Endothelial cell of umbilical vein (primary cell): ENCODE results near the gene NAV3. TPM values are rescaled to one million over a fixed set of nuclear protein-coding genes. Genes with fewer than 3 reads are reported as not detected.

Experiments used
- Bru-seq: library from RNA; stranded (reverse); fragments of 400-500 nt; gene quantifications from one replicate; lab custom pipeline; 2021; lab: Mats Ljungman, UMichigan
- BruChase-seq, 2 experiments: library from RNA; stranded (reverse); fragments of 400-500 nt; gene quantifications; one replicate each; lab custom pipeline; 2021; lab: Mats Ljungman, UMichigan
- BruUV-seq: library from RNA; stranded (reverse); fragments of 400-500 nt; replicated peaks from 2 replicates; lab custom pipeline; 2021; lab: Mats Ljungman, UMichigan
- CTCF ChIA-PET: fragments of 300-600, 350-600 bp; sonication (Branson Sonifier 250); formaldehyde crosslinking; loops from one replicate; lab custom pipeline; 2021; ENCODE audit warnings: antibody characterized with exemption, inconsistent platforms; lab: Charles Lee
- POLR2A ChIA-PET: fragments of 300-600, 350-600 bp; sonication (Branson Sonifier 250); formaldehyde crosslinking; loops from one replicate; lab custom pipeline; 2021; ENCODE audit warnings: antibody characterized with exemption, inconsistent platforms; lab: Charles Lee
- DNase-seq: peaks from one replicate; pipeline ENCODE4 v3.0.0-alpha.2; 2011; ENCODE audit warnings: low read depth, low spot score
- FAIRE-seq: peaks from 2 replicates; lab custom pipeline; 2011; peaks lifted over from hg19 to GRCh38; lab: Jason Lieb, UNC
- H2AFZ ChIP-seq: 2 replicates; pipeline ENCODE4 v1.6.0; 2012; ENCODE audit warnings: low read depth, low read length, control low read depth, inconsistent platforms
- H3K27ac ChIP-seq: 2 replicates; pipeline ENCODE4 v1.5.1; 2011; ENCODE audit warnings: low read depth, mild to moderate bottlenecking, control low read depth, low read length, moderate library complexity; ENCODE audit not compliant: insufficient read depth
- H3K27me3 ChIP-seq, 2 experiments: 2 replicates each; pipeline versions ENCODE4 v1.6.0 to v1.6.1; 2011; ENCODE audit warnings: low read length in 2 of 2, mixed read lengths in 1 of 2; ENCODE audit not compliant: control insufficient read depth in 2 of 2, insufficient read depth in 2 of 2
- H3K36me3 ChIP-seq, 2 experiments: 2 replicates in 1 of 2; 3 replicates in 1 of 2; pipeline ENCODE4 v1.5.1; 2011; ENCODE audit warnings: low read length in 2 of 2, mild to moderate bottlenecking in 1 of 2, moderate library complexity in 1 of 2; ENCODE audit not compliant: control insufficient read depth in 2 of 2, insufficient read depth in 2 of 2; ENCODE audit errors: extremely low read depth in 1 of 2
- H3K4me1 ChIP-seq: 3 replicates; pipeline ENCODE4 v1.5.1; 2011; ENCODE audit warnings: mild to moderate bottlenecking, low read length; ENCODE audit not compliant: control insufficient read depth, insufficient read depth; ENCODE audit errors: extremely low read depth
- H3K4me2 ChIP-seq: 2 replicates; pipeline ENCODE4 v1.6.1; 2011; ENCODE audit warnings: low read length, control low read depth, mixed read lengths; ENCODE audit not compliant: insufficient read depth
- H3K4me3 ChIP-seq, 3 experiments: fragments of 200-600 bp in 1 of 3; sonication (generic), shearing (Covaris generic) in 1 of 3; replicated peaks in 1 of 3; 2 replicates each; pipeline ENCODE4 v1.5.1; 2011 to 2016; ENCODE audit warnings: control low read depth in 3 of 3, low read length in 3 of 3, mild to moderate bottlenecking in 2 of 3, inconsistent platforms in 1 of 3, low read depth in 1 of 3, moderate library complexity in 1 of 3; ENCODE audit not compliant: insufficient read depth in 1 of 3
- H3K79me2 ChIP-seq: 2 replicates; pipeline ENCODE4 v1.6.0; 2012; ENCODE audit warnings: low read length, inconsistent platforms; ENCODE audit not compliant: control insufficient read depth, insufficient read depth
- H3K9ac ChIP-seq: replicated peaks from 2 replicates; pipeline ENCODE3; 2011; ENCODE audit warnings: low read length, control low read depth; ENCODE audit not compliant: insufficient read depth; ENCODE audit errors: extremely low read depth
- H3K9me1 ChIP-seq: replicated peaks from 3 replicates; pipeline ENCODE4 v1.6.0; 2011; ENCODE audit warnings: mild to moderate bottlenecking, low read length; ENCODE audit not compliant: control insufficient read depth, insufficient read depth; ENCODE audit errors: extremely low read depth
- H3K9me3 ChIP-seq: replicated peaks from 2 replicates; pipeline ENCODE4 v1.5.1; 2012; ENCODE audit warnings: low read length, inconsistent platforms; ENCODE audit not compliant: control insufficient read depth, insufficient read depth
- H4K20me1 ChIP-seq: replicated peaks from 2 replicates; pipeline ENCODE3; 2011; ENCODE audit warnings: mild to moderate bottlenecking, low read length; ENCODE audit not compliant: control insufficient read depth, insufficient read depth; ENCODE audit errors: extremely low read depth
- GATA2 ChIP-seq: IDR thresholded peaks from 2 replicates; pipeline ENCODE4 v1.7.0; 2011; ENCODE audit warnings: low read depth, mild to moderate bottlenecking, moderate library complexity, mixed read lengths, low read length; ENCODE audit not compliant: insufficient read length, insufficient read depth
- MAX ChIP-seq: IDR thresholded peaks from 2 replicates; pipeline ENCODE4 v1.6.1; 2011; ENCODE audit not compliant: insufficient read depth, insufficient read length
- POLR2A ChIP-seq: IDR thresholded peaks from 2 replicates; pipeline ENCODE4 v1.6.1; 2012; ENCODE audit warnings: low read depth, mild to moderate bottlenecking, control low read depth, low read length
- POLR2AphosphoS5 ChIP-seq: IDR thresholded peaks from 2 replicates; pipeline ENCODE4 v1.6.1; 2012; ENCODE audit warnings: low read depth, mild to moderate bottlenecking, control low read depth, low read length, moderate library complexity; ENCODE audit not compliant: insufficient read depth
- dilution Hi-C: fragments of 300-500 bp; cut with MboI; formaldehyde crosslinking; loops from one replicate; pipeline ENCODE4 v1.15.0; 2019; ENCODE audit warnings: low sequenced_read_pairs; ENCODE audit not compliant: extremely low pct_ligation_motif_present
- intact Hi-C: fragments of 100-400 bp; cut with micrococcal nuclease; formaldehyde crosslinking; loops from one replicate; pipeline ENCODE4 v1.10.0; 2022
- long read RNA-seq: library from polyadenylated mRNA; stranded (forward); transcript quantifications from one replicate; pipeline ENCODE4 v2.0.0, GENCODE V29; 2021
- polyA minus RNA-seq, 3 experiments: library from RNA; depleted of rRNA, polyadenylated mRNA; stranded (reverse); fragments of >200 nt; gene quantifications; 1 replicate in 1 of 3; 2 replicates in 2 of 3; pipeline ENCODE4 v1.2.3, GENCODE V29; 2011
- polyA plus RNA-seq, 4 experiments: library from polyadenylated mRNA; depleted of rRNA in 3 of 4; stranded (reverse) in 3 of 4; unstranded in 1 of 4; fragments of >200 nt; gene quantifications; 2 replicates each; pipeline versions ENCODE4 v1.2.1 to v1.2.3, GENCODE V29; 2011 to 2012; ENCODE audit warnings: missing spikeins in 1 of 4
- total RNA-seq: library from RNA; stranded (reverse); gene quantifications from 2 replicates; pipeline ENCODE4 v1.2.3, GENCODE V29; 2021

The NAV3 gene
- 37.8 and 40.1 TPM in 2 replicates for total RNA-seq
- polyA plus RNA-seq: 6.3 and 6.7 TPM in 2 replicates
- polyA plus RNA-seq (2011; cell fraction: cytosol; rRNA removed): 7.0 and 10.2 TPM in 2 replicates
- 24.4 and 35.1 TPM in 2 replicates for polyA plus RNA-seq (2011; cell fraction: nucleus; rRNA removed)
- 6.4 and 19.9 TPM in 2 replicates for polyA plus RNA-seq (2012)
- polyA minus RNA-seq: 49.3 and 89.0 TPM in 2 replicates
- not detected for polyA minus RNA-seq (2011; cell fraction: cytosol; rRNA and poly(A)+ RNA removed)
- 132 and 240 TPM in 2 replicates for polyA minus RNA-seq (2011; cell fraction: nucleus; rRNA and poly(A)+ RNA removed)
- Bru-seq, nascent RNA: percentile 85 among the genes with signal in this experiment
- BruChase-seq, experiment 1, labeled RNA remaining after a 6-hour chase: percentile 57 among the genes with signal in this experiment
- percentile 67 among the genes with signal in this experiment for BruChase-seq, experiment 2, labeled RNA remaining after a 2-hour chase
- long read RNA-seq, partial matches to known transcripts: 2 of 4 reads
- long read RNA-seq, other reads (novel, unspliced or antisense): 1 of 4 reads

GRCh38 chr12:77830583-77831351 is at the start of gene NAV3:
NAV3 (plus strand) TSS chr12:77830894; CDS start chr12:77831462, 568 bp downstream.
- DNase-seq (peak; percentile 97), FAIRE-seq (peak; percentile 90)
- Histone ChIP-seq H3K4me1 (peaks cover 29% of the 10 kb centered on the region), H2AFZ (no peak within 1 kb of the TSS), H3K27me3 (no peaks in the 10 kb centered on the region), H3K27ac (peak within 1 kb of the TSS; percentile 46), H3K4me2 (peak within 1 kb of the TSS; percentile 51), H4K20me1 (no peaks in the 10 kb centered on the region), H3K36me3 (no peaks in the 10 kb centered on the region), H3K9me3 (no peaks in the 10 kb centered on the region), H3K9ac (peak within 1 kb of the TSS; percentile 7), H3K9me1 (no peaks in the 10 kb centered on the region), H3K4me3 (peak within 1 kb of the TSS in 1 of 3 experiments; percentile 25), H3K79me2 (no peaks in the 10 kb centered on the region)
- CTCF ChIA-PET: interaction anchor here (0.8 to 2.6 kb wide), 20 partner anchors 10 to 109 kb away, joined by 3 to 52 read pairs (median 5); no protein-coding TSS in a partner anchor
- intact Hi-C loops (loop anchor here (1.0 to 10.0 kb wide), 6 partner anchors 18 to 616 kb away; no protein-coding TSS in a partner anchor), dilution Hi-C loops (no loop called here)
- no TSS peak for BruUV-seq
- TF ChIP-seq POLR2A (peak; percentile 42), MAX (no peak), POLR2AphosphoS5 (peak; percentile 84), GATA2 (peak; percentile 71)
- POLR2A ChIA-PET: interaction anchor here (0.7 to 1.4 kb wide), 2 partner anchors 17 to 1748 kb away, joined by 3 to 5 read pairs; no protein-coding TSS in a partner anchor
